Measurements from ENCODE around the gene NIM1K.

The NIM1K gene

DNA sequence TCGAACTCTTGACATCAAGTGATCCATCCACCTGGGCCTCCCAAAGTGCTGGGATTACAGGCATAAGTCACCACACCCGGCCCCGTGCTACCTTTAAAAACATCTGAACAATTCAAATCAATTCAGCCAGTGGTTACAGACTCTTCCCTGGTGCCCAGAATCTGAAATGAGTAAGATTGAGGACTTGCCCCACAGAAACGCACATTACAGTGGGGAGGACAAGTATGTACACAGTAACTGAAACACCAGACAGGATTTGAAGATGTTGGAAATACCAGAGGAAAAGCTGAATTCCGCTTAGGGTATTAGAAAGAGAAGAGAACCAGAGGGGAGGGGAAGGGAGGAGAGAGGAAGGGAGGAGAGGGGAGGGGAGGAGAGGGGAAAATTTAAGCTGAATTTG, 17.8 kb downstream of the NIM1K start:
- no peak overlapping the region for H3K4ac ChIP-seq (ENCODE audit: low read length)

GRCh38 chr5:43210570-43210969, 18.5 kb downstream of the NIM1K start:
- H2BK15ac ChIP-seq (ENCODE audit: low read length), result no peak overlapping the region
- H2AK5ac ChIP-seq (ENCODE audit: low read depth, low read length), result no peak overlapping the region
- H3K4me3 ChIP-seq (ENCODE audit: low read length in 2 of 2), result no peak overlapping the region
- no peak overlapping the region for H3K4ac ChIP-seq (ENCODE audit: low read length)
- no peak overlapping the region for H2BK120ac ChIP-seq (ENCODE audit: low read depth, low read length)
- H3K36me3 ChIP-seq (replicated peaks in 1 of 2; ENCODE audit: control insufficient read depth in 2 of 2, insufficient read depth in 2 of 2, low read length in 2 of 2), result no peaks in the 10 kb centered on the region
- no peak overlapping the region for H3K23ac ChIP-seq (ENCODE audit: low read depth, low read length, poor library complexity)
- no peak overlapping the region for H3K4me2 ChIP-seq (ENCODE audit: insufficient read depth, low read length, poor library complexity, severe bottlenecking)
- no peak overlapping the region for H4K91ac ChIP-seq (ENCODE audit: low read depth, low read length, poor library complexity)
- DNase-seq (ENCODE audit: low spot score), result no peak
- WGBS, 2 donors (ENCODE audit: extremely low coverage in 2 of 2, insufficient read length in 2 of 2, insufficient replicate concordance in 1 of 2), result no CpG with 5 or more reads among the region's 6 CpGs
- H2BK12ac ChIP-seq (ENCODE audit: low read length), result no peak overlapping the region
- H3K79me1 ChIP-seq (ENCODE audit: low read depth, low read length), result no peaks in the 10 kb centered on the region
- no peaks in the 10 kb centered on the region for H3K4me1 ChIP-seq (ENCODE audit: control insufficient read depth in 2 of 2, insufficient read depth in 1 of 2, low read depth in 1 of 2, low read length in 2 of 2)
- H3K27ac ChIP-seq (replicated peaks; ENCODE audit: low read length), result no peak overlapping the region
- H3K9me3 ChIP-seq (replicated peaks in 1 of 2; ENCODE audit: control insufficient read depth in 2 of 2, insufficient read depth in 1 of 2, low read depth in 1 of 2, low read length in 2 of 2), result no peaks in the 10 kb centered on the region
- no peak overlapping the region for H3K18ac ChIP-seq (ENCODE audit: low read length)
- H3K27me3 ChIP-seq (ENCODE audit: control insufficient read depth in 3 of 3, insufficient read depth in 3 of 3, low read depth in 1 of 3, low read length in 3 of 3), result peaks cover 0 to 7% (median 0%) of the 10 kb centered on the region in 3 experiments
- no peak overlapping the region for H3K9ac ChIP-seq (ENCODE audit: low read depth, low read length, poor library complexity)
- H4K8ac ChIP-seq (ENCODE audit: low read depth, low read length), result no peak overlapping the region
- no peak overlapping the region for H2AFZ ChIP-seq (ENCODE audit: low read length)
- H2BK5ac ChIP-seq (ENCODE audit: low read length), result no peak overlapping the region
- H3K14ac ChIP-seq (ENCODE audit: low read length), result no peak overlapping the region

More for the DNA sequence above, 17.8 kb downstream of the NIM1K start:
- no peak overlapping the region for H4K8ac ChIP-seq (ENCODE audit: low read depth, low read length)
- no peak overlapping the region for H3K4me3 ChIP-seq (ENCODE audit: low read length in 2 of 2)
- no peak overlapping the region for H2BK120ac ChIP-seq (ENCODE audit: low read depth, low read length)
- H3K18ac ChIP-seq (ENCODE audit: low read length), result no peak overlapping the region
- no peaks in the 10 kb centered on the region for H3K9me3 ChIP-seq (replicated peaks in 1 of 2; ENCODE audit: control insufficient read depth in 2 of 2, insufficient read depth in 1 of 2, low read depth in 1 of 2, low read length in 2 of 2)
- H2AK5ac ChIP-seq (ENCODE audit: low read depth, low read length), result no peak overlapping the region
- no peak overlapping the region for H4K91ac ChIP-seq (ENCODE audit: low read depth, low read length, poor library complexity)
- H3K4me2 ChIP-seq (ENCODE audit: insufficient read depth, low read length, poor library complexity, severe bottlenecking), result no peak overlapping the region
- no peak overlapping the region for H2BK15ac ChIP-seq (ENCODE audit: low read length)
- no peak overlapping the region for H3K14ac ChIP-seq (ENCODE audit: low read length)
- no peak overlapping the region for H2BK12ac ChIP-seq (ENCODE audit: low read length)
- DNase-seq (ENCODE audit: low spot score), result no peak
- H3K36me3 ChIP-seq (replicated peaks in 1 of 2; ENCODE audit: control insufficient read depth in 2 of 2, insufficient read depth in 2 of 2, low read length in 2 of 2), result no peaks in the 10 kb centered on the region
- no peaks in the 10 kb centered on the region for H3K4me1 ChIP-seq (ENCODE audit: control insufficient read depth in 2 of 2, insufficient read depth in 1 of 2, low read depth in 1 of 2, low read length in 2 of 2)
- no peak overlapping the region for H3K27ac ChIP-seq (replicated peaks; ENCODE audit: low read length)
- no peak overlapping the region for H2BK5ac ChIP-seq (ENCODE audit: low read length)
- H3K23ac ChIP-seq (ENCODE audit: low read depth, low read length, poor library complexity), result no peak overlapping the region
- H3K79me1 ChIP-seq (ENCODE audit: low read depth, low read length), result no peaks in the 10 kb centered on the region
- no peak overlapping the region for H2AFZ ChIP-seq (ENCODE audit: low read length)
- no peak overlapping the region for H3K9ac ChIP-seq (ENCODE audit: low read depth, low read length, poor library complexity)
- H3K27me3 ChIP-seq (ENCODE audit: control insufficient read depth in 3 of 3, insufficient read depth in 3 of 3, low read depth in 1 of 3, low read length in 3 of 3), result peaks cover 0 to 7% (median 0%) of the 10 kb centered on the region in 3 experiments
- WGBS, 2 donors (ENCODE audit: extremely low coverage in 2 of 2, insufficient read length in 2 of 2, insufficient replicate concordance in 1 of 2), result no CpG with 5 or more reads among the region's 5 CpGs

DNA sequence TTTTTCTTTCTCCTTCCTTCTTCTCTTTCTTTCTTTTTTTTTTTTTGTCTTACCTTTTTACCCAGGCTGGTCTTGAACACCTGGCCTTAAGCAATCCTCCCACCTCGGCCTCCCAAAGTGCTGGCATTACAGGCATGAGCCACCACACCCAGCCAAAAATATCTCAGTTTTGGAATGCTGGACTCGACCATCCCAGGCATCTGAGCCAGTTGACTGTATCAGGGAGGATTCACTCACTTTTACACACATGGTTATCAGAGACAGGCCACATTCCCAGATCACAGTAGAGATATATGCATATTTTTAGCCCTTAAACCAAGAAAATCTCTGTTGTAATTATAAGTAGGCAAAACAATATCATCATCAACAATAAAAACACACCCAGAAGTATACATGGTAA, 21.9 kb downstream of the NIM1K start:
- H3K9me3 ChIP-seq (replicated peaks in 1 of 2; ENCODE audit: control insufficient read depth in 2 of 2, insufficient read depth in 1 of 2, low read depth in 1 of 2, low read length in 2 of 2), result no peaks in the 10 kb centered on the region
- no peaks in the 10 kb centered on the region for H3K4me1 ChIP-seq (ENCODE audit: control insufficient read depth in 2 of 2, insufficient read depth in 1 of 2, low read depth in 1 of 2, low read length in 2 of 2)
- H3K79me1 ChIP-seq (ENCODE audit: low read depth, low read length), result no peaks in the 10 kb centered on the region
- no peak overlapping the region for H3K27ac ChIP-seq (replicated peaks; ENCODE audit: low read length)
- no peak overlapping the region for H4K8ac ChIP-seq (ENCODE audit: low read depth, low read length)
- no peak overlapping the region for H3K4me3 ChIP-seq (ENCODE audit: low read length in 2 of 2)
- H3K23ac ChIP-seq (ENCODE audit: low read depth, low read length, poor library complexity), result no peak overlapping the region
- no peaks in the 10 kb centered on the region for H3K36me3 ChIP-seq (replicated peaks in 1 of 2; ENCODE audit: control insufficient read depth in 2 of 2, insufficient read depth in 2 of 2, low read length in 2 of 2)
- H3K9ac ChIP-seq (ENCODE audit: low read depth, low read length, poor library complexity), result no peak overlapping the region
- no CpG with 5 or more reads among the region's 2 CpGs for WGBS, 2 donors (ENCODE audit: extremely low coverage in 2 of 2, insufficient read length in 2 of 2, insufficient replicate concordance in 1 of 2)
- no peak overlapping the region for H3K14ac ChIP-seq (ENCODE audit: low read length)
- no peak overlapping the region for H4K91ac ChIP-seq (ENCODE audit: low read depth, low read length, poor library complexity)
- no peak for DNase-seq (ENCODE audit: low spot score)
- H3K4me2 ChIP-seq (ENCODE audit: insufficient read depth, low read length, poor library complexity, severe bottlenecking), result no peak overlapping the region
- no peak overlapping the region for H2BK5ac ChIP-seq (ENCODE audit: low read length)
- no peak overlapping the region for H2AFZ ChIP-seq (ENCODE audit: low read length)
- H2BK12ac ChIP-seq (ENCODE audit: low read length), result no peak overlapping the region
- H2AK5ac ChIP-seq (ENCODE audit: low read depth, low read length), result no peak overlapping the region
- H2BK120ac ChIP-seq (ENCODE audit: low read depth, low read length), result no peak overlapping the region
- H3K18ac ChIP-seq (ENCODE audit: low read length), result no peak overlapping the region
- H2BK15ac ChIP-seq (ENCODE audit: low read length), result no peak overlapping the region
- H3K4ac ChIP-seq (ENCODE audit: low read length), result no peak overlapping the region
- peaks cover 0 to 7% (median 0%) of the 10 kb centered on the region in 3 experiments for H3K27me3 ChIP-seq (ENCODE audit: control insufficient read depth in 3 of 3, insufficient read depth in 3 of 3, low read depth in 1 of 3, low read length in 3 of 3)

- no peak overlapping the region for H3K23ac ChIP-seq (ENCODE audit: low read depth, low read length, poor library complexity)
- no peak for DNase-seq (ENCODE audit: low spot score)
- no peak overlapping the region for H3K9ac ChIP-seq (ENCODE audit: low read depth, low read length, poor library complexity)
- H3K79me1 ChIP-seq (ENCODE audit: low read depth, low read length), result no peaks in the 10 kb centered on the region
- H2BK15ac ChIP-seq (ENCODE audit: low read length), result no peak overlapping the region
- no peak overlapping the region for H2AK5ac ChIP-seq (ENCODE audit: low read depth, low read length)
- no peak overlapping the region for H2BK5ac ChIP-seq (ENCODE audit: low read length)
- H2BK12ac ChIP-seq (ENCODE audit: low read length), result no peak overlapping the region
- WGBS, 2 donors (ENCODE audit: extremely low coverage in 2 of 2, insufficient read length in 2 of 2, insufficient replicate concordance in 1 of 2), result no CpG with 5 or more reads among the region's 11 CpGs
- H3K27ac ChIP-seq (replicated peaks; ENCODE audit: low read length), result no peak overlapping the region
- H3K27me3 ChIP-seq (ENCODE audit: control insufficient read depth in 3 of 3, insufficient read depth in 3 of 3, low read depth in 1 of 3, low read length in 3 of 3), result peaks cover 0 to 7% (median 0%) of the 10 kb centered on the region in 3 experiments
- H3K4me1 ChIP-seq (ENCODE audit: control insufficient read depth in 2 of 2, insufficient read depth in 1 of 2, low read depth in 1 of 2, low read length in 2 of 2), result no peaks in the 10 kb centered on the region
- no peak overlapping the region for H3K18ac ChIP-seq (ENCODE audit: low read length)
- no peak overlapping the region for H4K8ac ChIP-seq (ENCODE audit: low read depth, low read length)
- H4K91ac ChIP-seq (ENCODE audit: low read depth, low read length, poor library complexity), result no peak overlapping the region
- H3K36me3 ChIP-seq (replicated peaks in 1 of 2; ENCODE audit: control insufficient read depth in 2 of 2, insufficient read depth in 2 of 2, low read length in 2 of 2), result no peaks in the 10 kb centered on the region
- H2AFZ ChIP-seq (ENCODE audit: low read length), result no peak overlapping the region
- no peak overlapping the region for H3K4ac ChIP-seq (ENCODE audit: low read length)
- H2BK120ac ChIP-seq (ENCODE audit: low read depth, low read length), result no peak overlapping the region
- H3K9me3 ChIP-seq (replicated peaks in 1 of 2; ENCODE audit: control insufficient read depth in 2 of 2, insufficient read depth in 1 of 2, low read depth in 1 of 2, low read length in 2 of 2), result no peaks in the 10 kb centered on the region
- H3K4me2 ChIP-seq (ENCODE audit: insufficient read depth, low read length, poor library complexity, severe bottlenecking), result no peak overlapping the region
- H3K4me3 ChIP-seq (ENCODE audit: low read length in 2 of 2), result no peak overlapping the region
- H3K14ac ChIP-seq (ENCODE audit: low read length), result no peak overlapping the region
Measured at GRCh38 chr5:43215073-43215631, 23.1 kb downstream of the NIM1K start.
